Endothelial cell of umbilical vein (primary cell): Measurements from ENCODE around the gene KIF26B. TPM values are rescaled to one million over a fixed set of nuclear protein-coding genes. Genes with fewer than 3 reads are reported as not detected.

Experiments
- BruUV-seq: library from RNA; stranded (reverse); fragments of 400-500 nt; replicated peaks from 2 replicates; lab custom pipeline; 2021; lab: Mats Ljungman, UMichigan
- CTCF ChIA-PET: fragments of 300-600, 350-600 bp; sonication (Branson Sonifier 250); formaldehyde crosslinking; loops from one replicate; lab custom pipeline; 2021; ENCODE audit warnings: antibody characterized with exemption, inconsistent platforms; lab: Charles Lee
- POLR2A ChIA-PET: fragments of 300-600, 350-600 bp; sonication (Branson Sonifier 250); formaldehyde crosslinking; loops from one replicate; lab custom pipeline; 2021; ENCODE audit warnings: antibody characterized with exemption, inconsistent platforms; lab: Charles Lee
- DNase-seq: peaks from one replicate; pipeline ENCODE4 v3.0.0-alpha.2; 2011; ENCODE audit warnings: low read depth, low spot score
- FAIRE-seq: peaks from 2 replicates; lab custom pipeline; 2011; peaks lifted over from hg19 to GRCh38; lab: Jason Lieb, UNC
- H2AFZ ChIP-seq: 2 replicates; pipeline ENCODE4 v1.6.0; 2012; ENCODE audit warnings: low read depth, low read length, control low read depth, inconsistent platforms
- H3K27ac ChIP-seq: 2 replicates; pipeline ENCODE4 v1.5.1; 2011; ENCODE audit warnings: low read depth, mild to moderate bottlenecking, control low read depth, low read length, moderate library complexity; ENCODE audit not compliant: insufficient read depth
- H3K27me3 ChIP-seq, 2 experiments: 2 replicates each; pipeline versions ENCODE4 v1.6.0 to v1.6.1; 2011; ENCODE audit warnings: low read length in 2 of 2, mixed read lengths in 1 of 2; ENCODE audit not compliant: control insufficient read depth in 2 of 2, insufficient read depth in 2 of 2
- H3K36me3 ChIP-seq, 2 experiments: 2 replicates in 1 of 2; 3 replicates in 1 of 2; pipeline ENCODE4 v1.5.1; 2011; ENCODE audit warnings: low read length in 2 of 2, mild to moderate bottlenecking in 1 of 2, moderate library complexity in 1 of 2; ENCODE audit not compliant: control insufficient read depth in 2 of 2, insufficient read depth in 2 of 2; ENCODE audit errors: extremely low read depth in 1 of 2
- H3K4me1 ChIP-seq: 3 replicates; pipeline ENCODE4 v1.5.1; 2011; ENCODE audit warnings: mild to moderate bottlenecking, low read length; ENCODE audit not compliant: control insufficient read depth, insufficient read depth; ENCODE audit errors: extremely low read depth
- H3K4me2 ChIP-seq: 2 replicates; pipeline ENCODE4 v1.6.1; 2011; ENCODE audit warnings: low read length, control low read depth, mixed read lengths; ENCODE audit not compliant: insufficient read depth
- H3K4me3 ChIP-seq, 3 experiments: fragments of 200-600 bp in 1 of 3; sonication (generic), shearing (Covaris generic) in 1 of 3; replicated peaks in 1 of 3; 2 replicates each; pipeline ENCODE4 v1.5.1; 2011 to 2016; ENCODE audit warnings: control low read depth in 3 of 3, low read length in 3 of 3, mild to moderate bottlenecking in 2 of 3, inconsistent platforms in 1 of 3, low read depth in 1 of 3, moderate library complexity in 1 of 3; ENCODE audit not compliant: insufficient read depth in 1 of 3
- H3K79me2 ChIP-seq: 2 replicates; pipeline ENCODE4 v1.6.0; 2012; ENCODE audit warnings: low read length, inconsistent platforms; ENCODE audit not compliant: control insufficient read depth, insufficient read depth
- H3K9ac ChIP-seq: replicated peaks from 2 replicates; pipeline ENCODE3; 2011; ENCODE audit warnings: low read length, control low read depth; ENCODE audit not compliant: insufficient read depth; ENCODE audit errors: extremely low read depth
- H3K9me1 ChIP-seq: replicated peaks from 3 replicates; pipeline ENCODE4 v1.6.0; 2011; ENCODE audit warnings: mild to moderate bottlenecking, low read length; ENCODE audit not compliant: control insufficient read depth, insufficient read depth; ENCODE audit errors: extremely low read depth
- H3K9me3 ChIP-seq: replicated peaks from 2 replicates; pipeline ENCODE4 v1.5.1; 2012; ENCODE audit warnings: low read length, inconsistent platforms; ENCODE audit not compliant: control insufficient read depth, insufficient read depth
- H4K20me1 ChIP-seq: replicated peaks from 2 replicates; pipeline ENCODE3; 2011; ENCODE audit warnings: mild to moderate bottlenecking, low read length; ENCODE audit not compliant: control insufficient read depth, insufficient read depth; ENCODE audit errors: extremely low read depth
- EZH2 ChIP-seq: IDR thresholded peaks from 2 replicates; pipeline ENCODE4 v1.6.1; 2012; ENCODE audit warnings: borderline replicate concordance, low read depth, mild to moderate bottlenecking, moderate library complexity, low read length, inconsistent platforms; ENCODE audit not compliant: severe bottlenecking
- FOS ChIP-seq: IDR thresholded peaks from 2 replicates; pipeline ENCODE4 v1.6.1; 2011; ENCODE audit warnings: mild to moderate bottlenecking, low read length, moderate library complexity, borderline replicate concordance; ENCODE audit not compliant: insufficient read depth
- GATA2 ChIP-seq: IDR thresholded peaks from 2 replicates; pipeline ENCODE4 v1.7.0; 2011; ENCODE audit warnings: low read depth, mild to moderate bottlenecking, moderate library complexity, mixed read lengths, low read length; ENCODE audit not compliant: insufficient read length, insufficient read depth
- JUN ChIP-seq: IDR thresholded peaks from 2 replicates; pipeline ENCODE4 v1.6.1; 2011; ENCODE audit warnings: borderline replicate concordance, low read depth; ENCODE audit not compliant: insufficient read length, insufficient read depth
- MYC ChIP-seq: IDR thresholded peaks from one replicate; pipeline ENCODE4 v1.6.1; 2011; ENCODE audit warnings: mild to moderate bottlenecking, low read depth, low read length
- POLR2A ChIP-seq: IDR thresholded peaks from 2 replicates; pipeline ENCODE4 v1.6.1; 2012; ENCODE audit warnings: low read depth, mild to moderate bottlenecking, control low read depth, low read length
- POLR2AphosphoS5 ChIP-seq: IDR thresholded peaks from 2 replicates; pipeline ENCODE4 v1.6.1; 2012; ENCODE audit warnings: low read depth, mild to moderate bottlenecking, control low read depth, low read length, moderate library complexity; ENCODE audit not compliant: insufficient read depth
- dilution Hi-C: fragments of 300-500 bp; cut with MboI; formaldehyde crosslinking; loops from one replicate; pipeline ENCODE4 v1.15.0; 2019; ENCODE audit warnings: low sequenced_read_pairs; ENCODE audit not compliant: extremely low pct_ligation_motif_present
- intact Hi-C: fragments of 100-400 bp; cut with micrococcal nuclease; formaldehyde crosslinking; loops from one replicate; pipeline ENCODE4 v1.10.0; 2022
- polyA plus RNA-seq, 4 experiments: library from polyadenylated mRNA; depleted of rRNA in 3 of 4; stranded (reverse) in 3 of 4; unstranded in 1 of 4; fragments of >200 nt; gene quantifications; 2 replicates each; pipeline versions ENCODE4 v1.2.1 to v1.2.3, GENCODE V29; 2011 to 2012; ENCODE audit warnings: missing spikeins in 1 of 4
- total RNA-seq: library from RNA; stranded (reverse); gene quantifications from 2 replicates; pipeline ENCODE4 v1.2.3, GENCODE V29; 2021
- TF ChIP-seq, protein P1 (sequence below): IDR thresholded peaks from 2 replicates; pipeline ENCODE4 v1.6.1; 2011; ENCODE audit not compliant: insufficient read depth, insufficient read length
- TF ChIP-seq, protein P2 (sequence below), 2 donors: IDR thresholded peaks; 1 replicate in 1 of 2; 2 replicates in 1 of 2; pipeline ENCODE4 v1.5.1; 2011; ENCODE audit warnings: low read length in 2 of 2, mild to moderate bottlenecking in 2 of 2, moderate library complexity in 2 of 2, control low read depth in 1 of 2, inconsistent platforms in 1 of 2, low read depth in 1 of 2; ENCODE audit not compliant: insufficient read depth in 1 of 2; ENCODE audit errors: extremely low read depth in 1 of 2

KIF26B gene
- total and polyA plus RNA-seq, 2 donors (not counting 3 experiments of a cell fraction or from before 2014, with no cell fraction given) = 0.04 to 0.49 TPM

DNA sequence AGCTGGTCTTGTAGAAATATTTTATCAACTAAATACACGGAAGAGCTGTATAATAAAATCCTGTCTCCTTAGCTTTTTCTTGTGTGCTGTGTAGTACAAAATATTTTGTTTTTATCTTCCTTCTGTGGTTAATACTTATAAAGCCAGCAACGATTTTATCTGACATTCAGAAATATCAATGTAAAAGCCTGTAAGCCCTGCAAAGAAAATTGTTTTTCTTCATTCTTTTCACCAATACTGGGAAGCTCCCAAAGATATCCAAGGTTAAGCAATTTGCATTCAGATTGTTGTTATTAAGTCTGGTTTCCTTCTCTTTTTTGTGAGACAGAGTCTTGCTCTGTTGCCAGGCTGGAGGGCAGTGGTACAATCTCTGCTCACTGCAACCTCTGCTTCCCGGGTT is 38.0 kb upstream of the KIF26B start:
- TF ChIP-seq, protein P1, sequence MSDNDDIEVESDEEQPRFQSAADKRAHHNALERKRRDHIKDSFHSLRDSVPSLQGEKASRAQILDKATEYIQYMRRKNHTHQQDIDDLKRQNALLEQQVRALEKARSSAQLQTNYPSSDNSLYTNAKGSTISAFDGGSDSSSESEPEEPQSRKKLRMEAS = no peak
- TF ChIP-seq GATA2 (no peak), FOS (no peak), MYC (no peak), EZH2 (no peak), POLR2AphosphoS5 (no peak), POLR2A (no peak), JUN (no peak)
- TF ChIP-seq, protein P2, sequence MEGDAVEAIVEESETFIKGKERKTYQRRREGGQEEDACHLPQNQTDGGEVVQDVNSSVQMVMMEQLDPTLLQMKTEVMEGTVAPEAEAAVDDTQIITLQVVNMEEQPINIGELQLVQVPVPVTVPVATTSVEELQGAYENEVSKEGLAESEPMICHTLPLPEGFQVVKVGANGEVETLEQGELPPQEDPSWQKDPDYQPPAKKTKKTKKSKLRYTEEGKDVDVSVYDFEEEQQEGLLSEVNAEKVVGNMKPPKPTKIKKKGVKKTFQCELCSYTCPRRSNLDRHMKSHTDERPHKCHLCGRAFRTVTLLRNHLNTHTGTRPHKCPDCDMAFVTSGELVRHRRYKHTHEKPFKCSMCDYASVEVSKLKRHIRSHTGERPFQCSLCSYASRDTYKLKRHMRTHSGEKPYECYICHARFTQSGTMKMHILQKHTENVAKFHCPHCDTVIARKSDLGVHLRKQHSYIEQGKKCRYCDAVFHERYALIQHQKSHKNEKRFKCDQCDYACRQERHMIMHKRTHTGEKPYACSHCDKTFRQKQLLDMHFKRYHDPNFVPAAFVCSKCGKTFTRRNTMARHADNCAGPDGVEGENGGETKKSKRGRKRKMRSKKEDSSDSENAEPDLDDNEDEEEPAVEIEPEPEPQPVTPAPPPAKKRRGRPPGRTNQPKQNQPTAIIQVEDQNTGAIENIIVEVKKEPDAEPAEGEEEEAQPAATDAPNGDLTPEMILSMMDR (IDR thresholded peaks at IDR 0.05; ENCODE audit: extremely low read depth in 1 of 2, insufficient read depth in 1 of 2, low read depth in 1 of 2, low read length in 2 of 2) = no peak
- FAIRE-seq = no peak
- no peak for DNase-seq

More for the DNA sequence above, 38.0 kb upstream of the KIF26B start:
- no peaks in the 10 kb centered on the region for H3K9me3 ChIP-seq
- no peak overlapping the region for H3K9ac ChIP-seq
- no peak overlapping the region for H3K27ac ChIP-seq
- H3K79me2 ChIP-seq = no peaks in the 10 kb centered on the region
- no peaks in the 10 kb centered on the region for H3K36me3 ChIP-seq
- H2AFZ ChIP-seq = no peak overlapping the region
- no peaks in the 10 kb centered on the region for H4K20me1 ChIP-seq
- peaks cover 5% of the 10 kb centered on the region for H3K4me1 ChIP-seq
- no TSS peak for BruUV-seq
- H3K4me2 ChIP-seq = no peak overlapping the region
- intact Hi-C loops = no loop called here
- CTCF ChIA-PET = interaction anchor here (0.6 kb wide), 1 partner anchor 60 kb away, joined by 3 read pairs; no protein-coding TSS in a partner anchor
- H3K27me3 ChIP-seq = no peaks in the 10 kb centered on the region
- dilution Hi-C loops = no loop called here
- POLR2A ChIA-PET = no interaction called here
- no peaks in the 10 kb centered on the region for H3K9me1 ChIP-seq
- no peak overlapping the region for H3K4me3 ChIP-seq
